Measurements from ENCODE around the gene ZNF416. TPM values are rescaled to one million over a fixed set of nuclear protein-coding genes. Genes with fewer than 3 reads are reported as not detected.

The ZNF416 gene
- total RNA-seq (2014; rRNA removed; shearing (Covaris generic)), result 3.6 and 6.1 TPM in 2 replicates

- peaks cover 5% of the 10 kb centered on the region for H3K4me1 ChIP-seq (replicated peaks)
- DNase-seq (ENCODE audit: low read depth in 1 of 2, low spot score in 2 of 2), result peak; percentile 93 to 97
- H3K27me3 ChIP-seq (replicated peaks), result no peaks in the 10 kb centered on the region
- H3K27ac ChIP-seq, result no peak within 1 kb of the TSS
- H3K9me3 ChIP-seq (replicated peaks), result peaks cover 33% of the 10 kb centered on the region
- H3K4me3 ChIP-seq, result peak within 1 kb of the TSS; percentile 89
- peaks cover 45% of the 10 kb centered on the region for H3K36me3 ChIP-seq
These were observed at the start of gene ZNF416 for GRCh38 chr19:57578487-57579205. Gene ZNF416 (minus strand): TSS chr19:57578911. CDS start chr19:57578704, 207 bp downstream.

- H3K36me3 ChIP-seq, result peaks cover 71% of the 10 kb centered on the region
- no peak overlapping the region for H3K27ac ChIP-seq
- no peak overlapping the region for H3K4me3 ChIP-seq
- H3K9me3 ChIP-seq (replicated peaks), result peaks cover 53% of the 10 kb centered on the region
- DNase-seq (ENCODE audit: low read depth in 1 of 2, low spot score in 2 of 2), result no peak
- no peaks in the 10 kb centered on the region for H3K27me3 ChIP-seq (replicated peaks)
- H3K4me1 ChIP-seq (replicated peaks), result no peaks in the 10 kb centered on the region
These were observed 44.4 kb upstream of the ZNF416 start for GRCh38 chr19:57623091-57623490.

- peak in 1 of 2 experiments; percentile 20 for DNase-seq (ENCODE audit: low read depth in 1 of 2, low spot score in 2 of 2)
- H3K27ac ChIP-seq, result no peak overlapping the region
These were observed 42.1 kb upstream of the ZNF416 start for GRCh38 chr19:57620673-57621348.

GRCh38 chr19:57615346-57615745 lies 36.6 kb upstream of the ZNF416 start:
- peak overlapping the region; percentile 94 for H3K4me3 ChIP-seq
- H3K36me3 ChIP-seq, result peaks cover 61% of the 10 kb centered on the region
- DNase-seq (ENCODE audit: low read depth in 1 of 2, low spot score in 2 of 2), result no peak
- H3K9me3 ChIP-seq (replicated peaks), result peaks cover 50% of the 10 kb centered on the region
- H3K27ac ChIP-seq, result no peak overlapping the region
- no peaks in the 10 kb centered on the region for H3K27me3 ChIP-seq (replicated peaks)
- peaks cover 7% of the 10 kb centered on the region for H3K4me1 ChIP-seq (replicated peaks)

More at GRCh38 chr19:57620673-57621348, 42.1 kb upstream of the ZNF416 start:
- no peak overlapping the region for H3K4me3 ChIP-seq
- H3K27me3 ChIP-seq (replicated peaks), result no peaks in the 10 kb centered on the region
- no peaks in the 10 kb centered on the region for H3K4me1 ChIP-seq (replicated peaks)
- H3K9me3 ChIP-seq (replicated peaks), result peaks cover 71% of the 10 kb centered on the region
- peaks cover 94% of the 10 kb centered on the region for H3K36me3 ChIP-seq

- H3K4me3 ChIP-seq, result peak within 1 kb of the TSS; percentile 94
- peak; percentile 72 to 91 for DNase-seq (ENCODE audit: low read depth in 1 of 2, low spot score in 2 of 2)
- H3K4me1 ChIP-seq (replicated peaks), result peaks cover 7% of the 10 kb centered on the region
- H3K9me3 ChIP-seq (replicated peaks), result peaks cover 38% of the 10 kb centered on the region
- peak within 1 kb of the TSS; percentile 19 for H3K27ac ChIP-seq
- no peaks in the 10 kb centered on the region for H3K27me3 ChIP-seq (replicated peaks)
- H3K36me3 ChIP-seq, result peaks cover 49% of the 10 kb centered on the region
These were observed 35.4 kb upstream of the ZNF416 start, which contains the start of gene ZNF134 for GRCh38 chr19:57613941-57614743. Gene ZNF134 (plus strand): TSS chr19:57614242. CDS start chr19:57619469, 5,227 bp downstream.

- no peak for DNase-seq (ENCODE audit: low read depth in 1 of 2, low spot score in 2 of 2)
- no peaks in the 10 kb centered on the region for H3K27me3 ChIP-seq (replicated peaks)
- peaks cover 23% of the 10 kb centered on the region for H3K9me3 ChIP-seq (replicated peaks)
- H3K27ac ChIP-seq, result no peak overlapping the region
- H3K4me1 ChIP-seq (replicated peaks), result peaks cover 7% of the 10 kb centered on the region
- H3K4me3 ChIP-seq, result no peak overlapping the region
- H3K36me3 ChIP-seq, result peaks cover 42% of the 10 kb centered on the region
These were observed 32.4 kb upstream of the ZNF416 start for GRCh38 chr19:57611113-57611512.

GRCh38 chr19:57606931-57607330 lies 28.2 kb upstream of the ZNF416 start:
- DNase-seq (ENCODE audit: low read depth in 1 of 2, low spot score in 2 of 2), result no peak
- H3K4me3 ChIP-seq, result no peak overlapping the region
- H3K9me3 ChIP-seq (replicated peaks), result peaks cover 4% of the 10 kb centered on the region; the same call in 1 of the 2 replicates
- no peaks in the 10 kb centered on the region for H3K27me3 ChIP-seq (replicated peaks)
- no peaks in the 10 kb centered on the region for H3K4me1 ChIP-seq (replicated peaks)
- no peak overlapping the region for H3K27ac ChIP-seq
- peaks cover 65% of the 10 kb centered on the region for H3K36me3 ChIP-seq

- H3K36me3 ChIP-seq, result peaks cover 45% of the 10 kb centered on the region
- no peaks in the 10 kb centered on the region for H3K27me3 ChIP-seq (replicated peaks)
- H3K27ac ChIP-seq, result no peak within 1 kb of the TSS
- H3K4me1 ChIP-seq (replicated peaks), result peaks cover 9% of the 10 kb centered on the region; the same call in 1 of the 2 replicates
- peak; percentile 84 to 95 for DNase-seq (ENCODE audit: low read depth in 1 of 2, low spot score in 2 of 2)
- H3K9me3 ChIP-seq (replicated peaks), result peaks cover 5% of the 10 kb centered on the region; the same call in 1 of the 2 replicates
- H3K4me3 ChIP-seq, result peak within 1 kb of the TSS; percentile 68
These were observed 21.2 kb upstream of the ZNF416 start, which contains the start of gene ZNF530 for GRCh38 chr19:57599761-57600383. Gene ZNF530 (plus strand): TSS chr19:57599885. CDS start chr19:57604346, 4,461 bp downstream.

- H3K4me1 ChIP-seq (replicated peaks), result peaks cover 9% of the 10 kb centered on the region; the same call in 1 of the 2 replicates
- peaks cover 40% of the 10 kb centered on the region for H3K36me3 ChIP-seq
- DNase-seq (ENCODE audit: low read depth in 1 of 2, low spot score in 2 of 2), result no peak
- H3K9me3 ChIP-seq (replicated peaks), result peaks cover 5% of the 10 kb centered on the region
- peak overlapping the region; percentile 68 for H3K4me3 ChIP-seq
- no peak overlapping the region for H3K27ac ChIP-seq
- no peaks in the 10 kb centered on the region for H3K27me3 ChIP-seq (replicated peaks)
These were observed 20.7 kb upstream of the ZNF416 start for GRCh38 chr19:57599377-57599760.

GRCh38 chr19:57587529-57587928 lies 8.8 kb upstream of the ZNF416 start:
- peaks cover 37% of the 10 kb centered on the region for H3K9me3 ChIP-seq (replicated peaks)
- H3K36me3 ChIP-seq, result peaks cover 66% of the 10 kb centered on the region
- no peaks in the 10 kb centered on the region for H3K27me3 ChIP-seq (replicated peaks)
- H3K4me3 ChIP-seq, result no peak overlapping the region
- peak; percentile 45 to 49 for DNase-seq (ENCODE audit: low read depth in 1 of 2, low spot score in 2 of 2)
- no peak overlapping the region for H3K27ac ChIP-seq
- H3K4me1 ChIP-seq (replicated peaks), result peaks cover 15% of the 10 kb centered on the region

GRCh38 chr19:57583521-57584416 lies 5.1 kb upstream of the ZNF416 start, which contains the start of gene ZIK1:
Gene ZIK1 (plus strand): TSS chr19:57584145. CDS start chr19:57584357, 212 bp downstream.
- peaks cover 30% of the 10 kb centered on the region for H3K36me3 ChIP-seq
- peaks cover 16% of the 10 kb centered on the region for H3K9me3 ChIP-seq (replicated peaks)
- H3K4me1 ChIP-seq (replicated peaks), result peaks cover 15% of the 10 kb centered on the region
- DNase-seq (ENCODE audit: low read depth in 1 of 2, low spot score in 2 of 2), result peak; percentile 83 to 92
- H3K27me3 ChIP-seq (replicated peaks), result no peaks in the 10 kb centered on the region
- 0 out of 2 replicates have a peak within 1 kb of the TSS, but pooled peaks have one; percentile 4 for H3K27ac ChIP-seq
- H3K4me3 ChIP-seq, result peak within 1 kb of the TSS; percentile 60

- DNase-seq (ENCODE audit: low read depth in 1 of 2, low spot score in 2 of 2), result no peak
- Histone ChIP-seq H3K27me3 (replicated peaks) (no peaks in the 10 kb centered on the region), H3K27ac (no peak overlapping the region), H3K9me3 (replicated peaks) (peaks cover 16% of the 10 kb centered on the region), H3K36me3 (peaks cover 24% of the 10 kb centered on the region), H3K4me3 (peak overlapping the region; percentile 60), H3K4me1 (replicated peaks) (peaks cover 15% of the 10 kb centered on the region)
These were observed 4.4 kb upstream of the ZNF416 start for GRCh38 chr19:57583104-57583520.
